Fibroblast of skin of abdomen (primary cell): ENCODE measurements around the gene BHLHA15. TPM values are rescaled to one million over a fixed set of nuclear protein-coding genes. Genes with fewer than 3 reads are reported as not detected.
A peak's percentile ranks its signal among the peaks of the same experiment; 100 is the strongest.

Experiments
- DNase-seq: peaks from one replicate; pipeline ENCODE4 v3.0.0-alpha.2; 2013
- polyA plus RNA-seq, 2 experiments: library from polyadenylated mRNA; unstranded; fragments of 120-200 nt; gene quantifications; one replicate each; pipeline ENCODE4 v1.2.1, GENCODE V29; 2013; ENCODE audit not compliant: insufficient read length in 2 of 2

The BHLHA15 gene
- 0.24 TPM for polyA plus RNA-seq (2013, experiment 1 of 2; ENCODE audit: insufficient read length)
- 0.19 TPM for polyA plus RNA-seq (2013, experiment 2 of 2; ENCODE audit: insufficient read length)

GRCh38 chr7:98211221-98211675 is at the start of gene BHLHA15:
BHLHA15 (plus strand) TSS chr7:98211439; CDS start chr7:98212310, 871 bp downstream.
- DNase-seq, result no peak

GRCh38 chr7:98162758-98163157 is 48.5 kb upstream of the BHLHA15 start:
- DNase-seq, result no peak

GRCh38 chr7:98163269-98163668 is 48.0 kb upstream of the BHLHA15 start:
- DNase-seq, result no peak

- no peak for DNase-seq
Measured at GRCh38 chr7:98163704-98164494, 47.3 kb upstream of the BHLHA15 start.

GRCh38 chr7:98165827-98166667 is 45.2 kb upstream of the BHLHA15 start:
- no peak for DNase-seq

- DNase-seq, result no peak
Measured at GRCh38 chr7:98166668-98166970, 44.6 kb upstream of the BHLHA15 start.

- DNase-seq, result no peak
Measured at GRCh38 chr7:98167653-98168052, 43.6 kb upstream of the BHLHA15 start.

GRCh38 chr7:98168181-98168903 is 42.9 kb upstream of the BHLHA15 start:
- peak; percentile 41 for DNase-seq

- no peak for DNase-seq
Measured at GRCh38 chr7:98168904-98169621, 42.2 kb upstream of the BHLHA15 start.

- no peak for DNase-seq
Measured at GRCh38 chr7:98170966-98171365, 40.3 kb upstream of the BHLHA15 start.

- DNase-seq, result no peak
Measured at GRCh38 chr7:98171449-98171848, 39.8 kb upstream of the BHLHA15 start.

GRCh38 chr7:98174334-98175259 is 36.6 kb upstream of the BHLHA15 start:
- no peak for DNase-seq

- no peak for DNase-seq
Measured at GRCh38 chr7:98175260-98175940, 35.8 kb upstream of the BHLHA15 start.

GRCh38 chr7:98177553-98177952 is 33.7 kb upstream of the BHLHA15 start:
- DNase-seq, result no peak

- DNase-seq, result no peak
Measured at GRCh38 chr7:98178321-98178720, 32.9 kb upstream of the BHLHA15 start.

GRCh38 chr7:98178762-98179490 is 32.3 kb upstream of the BHLHA15 start:
- DNase-seq, result no peak

GRCh38 chr7:98180751-98181150 is 30.5 kb upstream of the BHLHA15 start:
- DNase-seq, result no peak

- DNase-seq, result no peak
Measured at GRCh38 chr7:98185101-98185500, 26.1 kb upstream of the BHLHA15 start.

- DNase-seq, result peak; percentile 29
Measured at GRCh38 chr7:98186452-98187137, 24.6 kb upstream of the BHLHA15 start.
